ENCODE results near the gene C19orf81. TPM values are rescaled to one million over a fixed set of nuclear protein-coding genes. Genes with fewer than 3 reads are reported as not detected.

The C19orf81 gene
- total and polyA plus RNA-seq, 5 donors from 2014 or later: not detected

GRCh38 chr19:50633973-50634372, 15.3 kb upstream of the C19orf81 start:
- H3K36me3 Mint-ChIP-seq: peaks cover 13% of the 10 kb centered on the region
- ATAC-seq (ENCODE audit: low read depth in 2 of 2) (no peak), DNase-seq (no peak)
- H3K4me3 Mint-ChIP-seq: no peak overlapping the region
- Histone ChIP-seq H3K27me3 (ENCODE audit: control insufficient read depth, insufficient read depth, low read length) (peaks cover 6% of the 10 kb centered on the region), H3K4me1 (ENCODE audit: control insufficient read depth, insufficient read depth, low read length, poor library complexity, severe bottlenecking) (no peaks in the 10 kb centered on the region), H3K4me3 (ENCODE audit: low read depth, low read length) (no peak overlapping the region), H3K9me3 (ENCODE audit: control insufficient read depth in 2 of 2, low read length in 2 of 2) (peaks cover 12 to 25% of the 10 kb centered on the region in 2 experiments), H3K36me3 (ENCODE audit: control insufficient read depth, insufficient read depth, low read length) (no peaks in the 10 kb centered on the region), H3K27ac (ENCODE audit: insufficient read depth, low read length, poor library complexity, severe bottlenecking) (no peak overlapping the region)
- peaks cover 0 to 14% (median 2%) of the 10 kb centered on the region in 4 donors for H3K4me1 Mint-ChIP-seq
- H3K9me3 Mint-ChIP-seq: peaks cover 0 to 34% (median 6%) of the 10 kb centered on the region in 7 donors
- H3K27me3 Mint-ChIP-seq: peaks cover 14% of the 10 kb centered on the region
- no peak overlapping the region for H3K27ac Mint-ChIP-seq

- DNase-seq (no peak), ATAC-seq (ENCODE audit: low read depth in 2 of 2) (no peak)
- Mint-ChIP-seq H3K27me3 (peaks cover 25% of the 10 kb centered on the region), H3K36me3 (peaks cover 13% of the 10 kb centered on the region), H3K27ac (no peak overlapping the region), H3K9me3 (peaks cover 0 to 34% (median 6%) of the 10 kb centered on the region in 7 donors), H3K4me3 (no peak overlapping the region), H3K4me1 (peaks cover 0 to 19% (median 2%) of the 10 kb centered on the region in 4 donors)
- Histone ChIP-seq H3K27me3 (ENCODE audit: control insufficient read depth, insufficient read depth, low read length) (peaks cover 9% of the 10 kb centered on the region), H3K9me3 (ENCODE audit: control insufficient read depth in 2 of 2, low read length in 2 of 2) (peaks cover 12 to 25% of the 10 kb centered on the region in 2 experiments), H3K4me1 (ENCODE audit: control insufficient read depth, insufficient read depth, low read length, poor library complexity, severe bottlenecking) (peaks cover 4% of the 10 kb centered on the region), H3K36me3 (ENCODE audit: control insufficient read depth, insufficient read depth, low read length) (no peaks in the 10 kb centered on the region), H3K4me3 (ENCODE audit: low read depth, low read length) (no peak overlapping the region), H3K27ac (ENCODE audit: insufficient read depth, low read length, poor library complexity, severe bottlenecking) (no peak overlapping the region)
Observed at GRCh38 chr19:50636317-50637085, 12.7 kb upstream of the C19orf81 start.

GRCh38 chr19:50638600-50638999, 10.6 kb upstream of the C19orf81 start:
- Histone ChIP-seq H3K27me3 (ENCODE audit: control insufficient read depth, insufficient read depth, low read length) (peaks cover 13% of the 10 kb centered on the region), H3K27ac (ENCODE audit: insufficient read depth, low read length, poor library complexity, severe bottlenecking) (no peak overlapping the region), H3K36me3 (ENCODE audit: control insufficient read depth, insufficient read depth, low read length) (no peaks in the 10 kb centered on the region), H3K9me3 (ENCODE audit: control insufficient read depth in 2 of 2, low read length in 2 of 2) (peaks cover 9 to 21% of the 10 kb centered on the region in 2 experiments), H3K4me1 (ENCODE audit: control insufficient read depth, insufficient read depth, low read length, poor library complexity, severe bottlenecking) (peaks cover 4% of the 10 kb centered on the region), H3K4me3 (ENCODE audit: low read depth, low read length) (no peak overlapping the region)
- peak overlapping the region in 2 of 4 donors; percentile 19 to 70 for H3K4me3 Mint-ChIP-seq
- H3K36me3 Mint-ChIP-seq: peaks cover 13% of the 10 kb centered on the region
- H3K9me3 Mint-ChIP-seq: peaks cover 0 to 26% (median 7%) of the 10 kb centered on the region in 7 donors
- H3K27ac Mint-ChIP-seq: no peak overlapping the region
- peaks cover 0 to 19% (median 2%) of the 10 kb centered on the region in 4 donors for H3K4me1 Mint-ChIP-seq
- H3K27me3 Mint-ChIP-seq: peaks cover 32% of the 10 kb centered on the region
- no peak for ATAC-seq (ENCODE audit: low read depth in 2 of 2)
- no peak for DNase-seq

- peaks cover 0 to 18% (median 4%) of the 10 kb centered on the region in 7 donors for H3K9me3 Mint-ChIP-seq
- H3K9me3 ChIP-seq (ENCODE audit: control insufficient read depth in 2 of 2, low read length in 2 of 2): peaks cover 3 to 13% of the 10 kb centered on the region in 2 experiments
- peaks cover 0 to 19% (median 2%) of the 10 kb centered on the region in 4 donors for H3K4me1 Mint-ChIP-seq
- H3K36me3 Mint-ChIP-seq: peaks cover 13% of the 10 kb centered on the region
- peaks cover 32% of the 10 kb centered on the region for H3K27me3 Mint-ChIP-seq
- H3K36me3 ChIP-seq (ENCODE audit: control insufficient read depth, insufficient read depth, low read length): no peaks in the 10 kb centered on the region
- DNase-seq: no peak
- ATAC-seq (ENCODE audit: low read depth in 2 of 2): peak in 1 of 2 donors; percentile 44
- peak within 1 kb of the TSS in 2 of 4 donors; percentile 72 to 84 for H3K4me3 Mint-ChIP-seq
- H3K4me1 ChIP-seq (ENCODE audit: control insufficient read depth, insufficient read depth, low read length, poor library complexity, severe bottlenecking): peaks cover 4% of the 10 kb centered on the region
- peaks cover 13% of the 10 kb centered on the region for H3K27me3 ChIP-seq (ENCODE audit: control insufficient read depth, insufficient read depth, low read length)
- H3K4me3 ChIP-seq (ENCODE audit: low read depth, low read length): no peak within 1 kb of the TSS
- H3K27ac ChIP-seq (ENCODE audit: insufficient read depth, low read length, poor library complexity, severe bottlenecking): no peak within 1 kb of the TSS
- H3K27ac Mint-ChIP-seq: no peak within 1 kb of the TSS
Observed at GRCh38 chr19:50639121-50640112, 9.8 kb upstream of the C19orf81 start, which contains the start of gene SYT3. Gene SYT3, minus strand, starts transcription at chr19:50639881. Its CDS starts 2,470 bp downstream, at chr19:50637411.

GRCh38 chr19:50640368-50640767, 8.9 kb upstream of the C19orf81 start:
- no peak for ATAC-seq (ENCODE audit: low read depth in 2 of 2)
- H3K36me3 Mint-ChIP-seq: peaks cover 13% of the 10 kb centered on the region

GRCh38 chr19:50644315-50644915, 4.8 kb upstream of the C19orf81 start:
- Histone ChIP-seq H3K27ac (ENCODE audit: insufficient read depth, low read length, poor library complexity, severe bottlenecking) (no peak overlapping the region), H3K36me3 (ENCODE audit: control insufficient read depth, insufficient read depth, low read length) (no peaks in the 10 kb centered on the region), H3K27me3 (ENCODE audit: control insufficient read depth, insufficient read depth, low read length) (peaks cover 10% of the 10 kb centered on the region), H3K4me1 (ENCODE audit: control insufficient read depth, insufficient read depth, low read length, poor library complexity, severe bottlenecking) (peaks cover under 1% of the 10 kb centered on the region), H3K4me3 (ENCODE audit: low read depth, low read length) (no peak overlapping the region), H3K9me3 (ENCODE audit: control insufficient read depth in 2 of 2, low read length in 2 of 2) (no peaks in the 10 kb centered on the region)
- no peaks in the 10 kb centered on the region for H3K36me3 Mint-ChIP-seq
- H3K27me3 Mint-ChIP-seq: peaks cover 18% of the 10 kb centered on the region
- ATAC-seq (ENCODE audit: low read depth in 2 of 2) (no peak), DNase-seq (no peak)
- peaks cover 0 to 3% (median 0%) of the 10 kb centered on the region in 4 donors for H3K4me1 Mint-ChIP-seq
- H3K4me3 Mint-ChIP-seq: no peak overlapping the region
- H3K9me3 Mint-ChIP-seq: peaks cover 0 to 6% (median 0%) of the 10 kb centered on the region in 7 donors
- no peak overlapping the region for H3K27ac Mint-ChIP-seq

More at GRCh38 chr19:50640368-50640767, 8.9 kb upstream of the C19orf81 start:
- Histone ChIP-seq H3K27me3 (ENCODE audit: control insufficient read depth, insufficient read depth, low read length) (peaks cover 16% of the 10 kb centered on the region), H3K27ac (ENCODE audit: insufficient read depth, low read length, poor library complexity, severe bottlenecking) (no peak overlapping the region), H3K36me3 (ENCODE audit: control insufficient read depth, insufficient read depth, low read length) (no peaks in the 10 kb centered on the region), H3K4me1 (ENCODE audit: control insufficient read depth, insufficient read depth, low read length, poor library complexity, severe bottlenecking) (peaks cover 4% of the 10 kb centered on the region), H3K9me3 (ENCODE audit: control insufficient read depth in 2 of 2, low read length in 2 of 2) (peaks cover 3 to 4% of the 10 kb centered on the region in 2 experiments), H3K4me3 (ENCODE audit: low read depth, low read length) (no peak overlapping the region)
- Mint-ChIP-seq H3K9me3 (peaks cover 0 to 14% (median 1%) of the 10 kb centered on the region in 7 donors), H3K27ac (no peak overlapping the region), H3K27me3 (peaks cover 32% of the 10 kb centered on the region), H3K4me1 (peaks cover 0 to 19% (median 2%) of the 10 kb centered on the region in 4 donors), H3K4me3 (no peak overlapping the region)
- no peak for DNase-seq

GRCh38 chr19:50645107-50645506, 4.1 kb upstream of the C19orf81 start:
- DNase-seq (no peak), ATAC-seq (ENCODE audit: low read depth in 2 of 2) (no peak)
- no peak overlapping the region for H3K27ac Mint-ChIP-seq
- Histone ChIP-seq H3K36me3 (ENCODE audit: control insufficient read depth, insufficient read depth, low read length) (no peaks in the 10 kb centered on the region), H3K27ac (ENCODE audit: insufficient read depth, low read length, poor library complexity, severe bottlenecking) (no peak overlapping the region), H3K9me3 (ENCODE audit: control insufficient read depth in 2 of 2, low read length in 2 of 2) (no peaks in the 10 kb centered on the region), H3K4me3 (ENCODE audit: low read depth, low read length) (no peak overlapping the region), H3K4me1 (ENCODE audit: control insufficient read depth, insufficient read depth, low read length, poor library complexity, severe bottlenecking) (no peaks in the 10 kb centered on the region), H3K27me3 (ENCODE audit: control insufficient read depth, insufficient read depth, low read length) (peaks cover 10% of the 10 kb centered on the region)
- H3K36me3 Mint-ChIP-seq: no peaks in the 10 kb centered on the region
- no peak overlapping the region for H3K4me3 Mint-ChIP-seq
- peaks cover 0 to 7% (median 0%) of the 10 kb centered on the region in 7 donors for H3K9me3 Mint-ChIP-seq
- H3K4me1 Mint-ChIP-seq: peaks cover 0 to 2% (median 0%) of the 10 kb centered on the region in 4 donors
- peaks cover 14% of the 10 kb centered on the region for H3K27me3 Mint-ChIP-seq

Measured in CD4-positive, CD25-positive, alpha-beta regulatory T cell (primary cell).